Sigmoid colon (tissue), 7 donors: ENCODE measurements around the gene ADCY4. TPM values are rescaled to one million over a fixed set of nuclear protein-coding genes. Genes with fewer than 3 reads are reported as not detected.

Experiments used
- DNase-seq: peaks from one replicate; pipeline ENCODE4 v3.0.0-alpha.2; 2019
- H3K27ac ChIP-seq, 4 donors: fragments of 200-600 bp; sonication (generic); one replicate each; pipeline ENCODE4 v1.5.1; 2016 to 2019; ENCODE audit warnings: mild to moderate bottlenecking in 1 of 4
- H3K27me3 ChIP-seq, 3 donors: fragments of 200-600 bp; sonication (generic); one replicate each; pipeline ENCODE4 v1.5.1; 2019; ENCODE audit warnings: mild to moderate bottlenecking in 1 of 3
- H3K36me3 ChIP-seq, 4 donors: fragments of 200-600 bp; sonication (generic); one replicate each; pipeline ENCODE4 v1.5.1; 2016 to 2019
- H3K4me1 ChIP-seq, 4 donors: fragments of 200-600 bp; sonication (generic); one replicate each; pipeline ENCODE4 v1.5.1; 2017 to 2019
- H3K4me3 ChIP-seq, 4 donors: fragments of 200-600 bp; sonication (generic); one replicate each; pipeline ENCODE4 v1.5.1; 2017 to 2019; ENCODE audit warnings: mild to moderate bottlenecking in 2 of 4, moderate library complexity in 1 of 4
- H3K9me3 ChIP-seq, 4 donors: fragments of 200-600 bp in 3 of 4; sonication (generic) in 3 of 4; one replicate each; pipeline versions ENCODE4 v1.5.1 to v1.6.1; 2013 to 2019
- EP300 ChIP-seq, 4 donors: sonication (generic); formaldehyde crosslinking; IDR thresholded peaks; one replicate each; pipeline ENCODE4 v1.6.1; 2017; ENCODE audit warnings: antibody characterized with exemption in 4 of 4
- POLR2A ChIP-seq, 2 donors: fragments of 450-650 bp; IDR thresholded peaks; one replicate each; pipeline ENCODE4 v1.6.1; 2016; ENCODE audit warnings: antibody characterized with exemption in 2 of 2, mild to moderate bottlenecking in 2 of 2, moderate library complexity in 2 of 2
- POLR2AphosphoS5 ChIP-seq, 4 donors: sonication (generic); formaldehyde crosslinking; IDR thresholded peaks; one replicate each; pipeline ENCODE4 v1.6.1; 2017; ENCODE audit warnings: antibody characterized with exemption in 4 of 4
- WGBS, 2 donors: extraction: QIAGEN DNeasy Blood & Tissue Kit; methylation state at CpG; one replicate each; pipeline ENCODE4 v1.1.7; 2013; 5-methylcytosine and 5-hydroxymethylcytosine counted together
- intact Hi-C: fragments of 100-400 bp; cut with DNase I; formaldehyde crosslinking; loops from one replicate; pipeline ENCODE4 v1.15.1; 2023
- polyA plus RNA-seq, 3 donors: library from polyadenylated mRNA; stranded (reverse); fragments of 200-250 nt; gene quantifications; one replicate each; pipeline ENCODE4 v1.2.3, GENCODE V29; 2013
- total RNA-seq, 4 donors: library from RNA; depleted of rRNA; stranded (reverse); fragments of >200 nt; gene quantifications; one replicate each; pipeline ENCODE4 v1.1.0, GENCODE V29; 2016
- TF ChIP-seq, protein P1 (sequence below), 4 experiments: fragments of 450-650 bp in 3 of 4; fragments of 200-600 bp in 1 of 4; IDR thresholded peaks; one replicate each; pipeline ENCODE4 v1.5.1; 2016 to 2019; ENCODE audit warnings: antibody characterized with exemption in 4 of 4, mild to moderate bottlenecking in 3 of 4, moderate library complexity in 2 of 4
- donor health status: healthy with polysubstance abuse.
- donor health status: Bipolar disorder and iron deficiency.
- donor health status: healthy.

Gene ADCY4
- total and polyA plus RNA-seq, 7 donors, result 1.4 to 36.0 (median 12.1) TPM

DNA sequence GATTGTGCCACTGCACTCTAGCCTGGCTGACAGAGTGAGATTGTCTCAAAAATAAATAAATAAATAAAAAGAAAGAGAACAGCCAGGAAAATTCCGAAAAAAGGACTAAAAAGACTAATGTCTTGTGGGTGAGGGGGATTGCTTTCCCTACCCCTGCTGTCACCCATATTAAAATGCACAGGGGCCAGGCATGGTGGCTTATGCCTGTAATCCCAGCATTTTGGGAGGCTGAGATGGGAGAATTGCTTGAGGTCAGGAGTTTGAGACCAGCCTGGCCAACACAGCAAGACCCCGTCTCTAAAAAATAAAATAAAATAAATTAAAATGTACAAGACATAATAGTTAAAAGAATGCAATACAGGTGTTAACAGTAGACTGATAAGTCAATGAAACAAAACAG, 41.3 kb downstream of the ADCY4 start:
- Histone ChIP-seq H3K27ac (no peak overlapping the region), H3K9me3 (no peaks in the 10 kb centered on the region), H3K4me3 (no peak overlapping the region), H3K36me3 (peaks cover 16 to 59% (median 27%) of the 10 kb centered on the region in 4 donors), H3K4me1 (peaks cover 0 to 5% (median 2%) of the 10 kb centered on the region in 4 donors), H3K27me3 (no peaks in the 10 kb centered on the region)
- 98 to 99% methylated on average over 2 of the region's 2 CpGs for WGBS, 2 donors
- no peak for DNase-seq
- TF ChIP-seq POLR2A (IDR thresholded peaks at IDR 0.05), result no peak
- TF ChIP-seq, protein P1, sequence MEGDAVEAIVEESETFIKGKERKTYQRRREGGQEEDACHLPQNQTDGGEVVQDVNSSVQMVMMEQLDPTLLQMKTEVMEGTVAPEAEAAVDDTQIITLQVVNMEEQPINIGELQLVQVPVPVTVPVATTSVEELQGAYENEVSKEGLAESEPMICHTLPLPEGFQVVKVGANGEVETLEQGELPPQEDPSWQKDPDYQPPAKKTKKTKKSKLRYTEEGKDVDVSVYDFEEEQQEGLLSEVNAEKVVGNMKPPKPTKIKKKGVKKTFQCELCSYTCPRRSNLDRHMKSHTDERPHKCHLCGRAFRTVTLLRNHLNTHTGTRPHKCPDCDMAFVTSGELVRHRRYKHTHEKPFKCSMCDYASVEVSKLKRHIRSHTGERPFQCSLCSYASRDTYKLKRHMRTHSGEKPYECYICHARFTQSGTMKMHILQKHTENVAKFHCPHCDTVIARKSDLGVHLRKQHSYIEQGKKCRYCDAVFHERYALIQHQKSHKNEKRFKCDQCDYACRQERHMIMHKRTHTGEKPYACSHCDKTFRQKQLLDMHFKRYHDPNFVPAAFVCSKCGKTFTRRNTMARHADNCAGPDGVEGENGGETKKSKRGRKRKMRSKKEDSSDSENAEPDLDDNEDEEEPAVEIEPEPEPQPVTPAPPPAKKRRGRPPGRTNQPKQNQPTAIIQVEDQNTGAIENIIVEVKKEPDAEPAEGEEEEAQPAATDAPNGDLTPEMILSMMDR (IDR thresholded peaks at IDR 0.05), result no peak
- no peak for TF ChIP-seq POLR2AphosphoS5 (IDR thresholded peaks at IDR 0.05)
- no peak for TF ChIP-seq EP300 (IDR thresholded peaks at IDR 0.05)
- intact Hi-C loops, result no loop called here

- peaks cover 16 to 59% (median 27%) of the 10 kb centered on the region in 4 donors for H3K36me3 ChIP-seq
- no peak overlapping the region for H3K27ac ChIP-seq
- WGBS, 2 donors, result 96% methylated on average over 11 of the region's 11 CpGs
- intact Hi-C loops, result no loop called here
- H3K9me3 ChIP-seq, result no peaks in the 10 kb centered on the region
- DNase-seq, result no peak
- no peak overlapping the region for H3K4me3 ChIP-seq
- TF ChIP-seq POLR2A (IDR thresholded peaks at IDR 0.05) (no peak), EP300 (IDR thresholded peaks at IDR 0.05) (no peak), POLR2AphosphoS5 (IDR thresholded peaks at IDR 0.05) (no peak)
- TF ChIP-seq, protein P1 (IDR thresholded peaks at IDR 0.05), result no peak
- peaks cover 0 to 5% (median 0%) of the 10 kb centered on the region in 4 donors for H3K4me1 ChIP-seq
- H3K27me3 ChIP-seq, result no peaks in the 10 kb centered on the region
Measured at GRCh38 chr14:24292118-24292807, 42.6 kb downstream of the ADCY4 start.

DNA sequence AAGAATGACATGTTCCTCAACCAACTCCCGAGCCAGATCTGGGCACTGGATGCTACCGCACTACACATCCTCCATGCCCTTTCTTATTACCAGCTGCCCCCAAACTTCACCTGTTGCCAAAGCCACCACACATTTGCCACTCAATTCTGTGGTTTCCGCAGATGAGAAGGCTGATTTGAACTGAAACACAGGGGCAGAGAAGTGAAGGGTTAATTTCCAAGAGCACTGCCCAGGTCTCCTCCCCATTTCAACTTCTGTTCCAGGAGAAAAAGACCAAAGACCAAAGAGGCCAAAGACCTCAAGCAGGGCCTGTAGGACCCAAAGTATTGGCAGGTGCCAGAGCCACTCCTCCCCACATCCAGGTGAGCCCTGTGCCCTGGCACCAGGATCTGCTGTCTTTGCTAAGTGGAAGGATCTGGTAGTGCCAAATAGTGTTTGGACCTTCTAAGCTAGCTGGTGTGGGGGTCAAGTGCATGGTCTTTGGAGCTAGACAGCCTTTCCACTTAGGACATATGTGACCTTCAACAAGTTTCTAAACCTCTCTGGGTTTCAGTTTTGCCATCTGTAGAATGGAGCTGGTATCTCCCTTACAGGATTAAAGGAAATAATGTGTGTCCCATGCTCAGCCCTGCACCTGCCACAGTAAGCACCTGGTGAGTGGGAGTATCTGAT, 43.3 kb downstream of the ADCY4 start:
- no peak for DNase-seq
- peaks cover 16 to 59% (median 26%) of the 10 kb centered on the region in 4 donors for H3K36me3 ChIP-seq
- H3K4me3 ChIP-seq, result no peak overlapping the region
- H3K27me3 ChIP-seq, result no peaks in the 10 kb centered on the region
- no peaks in the 10 kb centered on the region for H3K9me3 ChIP-seq
- WGBS, 2 donors, result 95 to 96% methylated on average over 3 of the region's 3 CpGs
- H3K4me1 ChIP-seq, result peaks cover 0 to 3% (median 0%) of the 10 kb centered on the region in 4 donors
- intact Hi-C loops, result no loop called here
- TF ChIP-seq, protein P1 (IDR thresholded peaks at IDR 0.05), result no peak
- TF ChIP-seq POLR2AphosphoS5 (IDR thresholded peaks at IDR 0.05) (no peak), EP300 (IDR thresholded peaks at IDR 0.05) (no peak), POLR2A (IDR thresholded peaks at IDR 0.05) (no peak)
- no peak overlapping the region for H3K27ac ChIP-seq

GRCh38 chr14:24290746-24291145, 44.1 kb downstream of the ADCY4 start:
- intact Hi-C loops, result no loop called here
- DNase-seq, result no peak
- TF ChIP-seq EP300 (IDR thresholded peaks at IDR 0.05) (no peak), POLR2A (IDR thresholded peaks at IDR 0.05) (no peak), POLR2AphosphoS5 (IDR thresholded peaks at IDR 0.05) (no peak)
- TF ChIP-seq, protein P1 (IDR thresholded peaks at IDR 0.05), result no peak
- Histone ChIP-seq H3K4me3 (no peak overlapping the region), H3K27ac (no peak overlapping the region), H3K27me3 (no peaks in the 10 kb centered on the region), H3K9me3 (no peaks in the 10 kb centered on the region), H3K4me1 (no peaks in the 10 kb centered on the region), H3K36me3 (peaks cover 16 to 50% (median 19%) of the 10 kb centered on the region in 4 donors)
- 93% methylated on average over 9 of the region's 9 CpGs for WGBS, 2 donors
